Epithelial cell of esophagus (primary cell): ENCODE measurements around the gene CHIT1.

ENCODE experiments used
- DNase-seq: peaks from one replicate; pipeline ENCODE4 v3.0.0; 2010; ENCODE audit warnings: low read depth
- H3K4me3 ChIP-seq: 2 replicates; pipeline ENCODE4 v1.5.1; 2011; ENCODE audit warnings: mild to moderate bottlenecking, low read length, control low read depth
- CTCF ChIP-seq: IDR thresholded peaks from 2 replicates; pipeline ENCODE4 v1.5.1; 2011; ENCODE audit warnings: low read depth, mild to moderate bottlenecking, low read length, control low read depth, inconsistent platforms; ENCODE audit not compliant: insufficient read depth; ENCODE audit errors: missing control alignments

Gene CHIT1

DNA sequence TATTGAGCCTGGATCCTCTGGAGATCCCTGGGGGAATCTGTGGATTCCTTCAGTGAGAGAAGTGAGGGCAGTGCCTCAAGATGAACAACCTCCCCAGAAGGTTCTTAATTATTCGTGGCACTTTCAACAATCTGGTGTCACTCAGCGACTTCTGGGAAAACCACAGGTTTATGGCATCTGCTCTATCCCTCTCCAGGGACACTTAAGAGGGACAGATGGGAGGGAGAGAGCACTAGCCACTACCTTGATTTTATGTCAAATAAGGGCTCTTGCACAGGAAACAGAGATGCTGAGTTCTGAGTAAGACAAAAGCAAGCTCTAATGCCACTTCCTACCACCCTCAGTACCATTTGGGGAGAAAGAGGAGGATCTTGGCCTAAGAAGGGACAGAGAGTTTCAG, 21.7 kb downstream of the CHIT1 start:
- TF ChIP-seq CTCF, result no peak
- DNase-seq, result no peak

GRCh38 chr1:203206129-203206687, 23.3 kb downstream of the CHIT1 start:
- no peak for DNase-seq
- no peak overlapping the region for H3K4me3 ChIP-seq
- TF ChIP-seq CTCF, result no peak

More for the DNA sequence above, 21.7 kb downstream of the CHIT1 start:
- no peak overlapping the region for H3K4me3 ChIP-seq

GRCh38 chr1:203204756-203205155, 24.7 kb downstream of the CHIT1 start:
- no peak overlapping the region for H3K4me3 ChIP-seq
- no peak for TF ChIP-seq CTCF
- no peak for DNase-seq

DNA sequence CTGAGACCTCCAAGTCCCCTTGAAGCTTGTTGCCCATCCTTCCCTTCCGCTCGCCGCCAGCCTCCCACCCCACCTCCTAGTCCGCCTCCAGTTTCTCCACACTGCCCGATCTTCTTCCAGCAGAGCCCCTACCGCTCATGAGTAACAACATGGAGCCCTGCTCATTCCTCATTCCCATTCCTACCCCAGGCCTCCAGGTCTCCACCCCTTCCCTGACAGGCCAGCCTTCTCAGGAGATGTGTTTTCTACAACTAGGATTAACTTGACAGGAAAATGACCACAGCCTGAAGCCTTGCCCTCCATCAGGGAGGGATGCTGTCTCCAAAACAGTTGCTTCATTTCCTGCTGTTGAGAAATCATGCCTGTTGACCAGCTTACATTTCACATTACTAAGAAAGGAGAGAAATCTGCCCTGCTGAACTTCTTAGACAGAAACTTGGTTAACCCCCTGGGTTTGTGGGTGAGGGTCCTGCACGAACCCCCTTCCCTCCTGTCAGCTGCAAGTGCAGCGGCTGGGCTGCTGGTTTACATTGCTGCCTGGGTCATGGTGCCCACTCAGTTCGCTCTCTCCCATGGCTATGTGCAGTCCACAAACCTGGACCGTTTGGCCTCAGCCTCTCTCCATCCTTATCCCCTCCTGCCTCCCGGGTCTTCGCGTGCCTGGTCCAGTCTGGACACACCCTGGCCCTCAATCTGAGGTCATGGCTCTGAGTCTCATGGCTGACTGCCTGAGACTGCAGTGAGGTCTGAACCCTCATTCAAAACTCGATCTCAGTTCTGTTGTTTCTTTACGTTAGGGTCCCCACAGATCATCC, 26.8 kb downstream of the CHIT1 start:
- no peak overlapping the region for H3K4me3 ChIP-seq
- TF ChIP-seq CTCF, result no peak
- peak; percentile 40 for DNase-seq

DNA sequence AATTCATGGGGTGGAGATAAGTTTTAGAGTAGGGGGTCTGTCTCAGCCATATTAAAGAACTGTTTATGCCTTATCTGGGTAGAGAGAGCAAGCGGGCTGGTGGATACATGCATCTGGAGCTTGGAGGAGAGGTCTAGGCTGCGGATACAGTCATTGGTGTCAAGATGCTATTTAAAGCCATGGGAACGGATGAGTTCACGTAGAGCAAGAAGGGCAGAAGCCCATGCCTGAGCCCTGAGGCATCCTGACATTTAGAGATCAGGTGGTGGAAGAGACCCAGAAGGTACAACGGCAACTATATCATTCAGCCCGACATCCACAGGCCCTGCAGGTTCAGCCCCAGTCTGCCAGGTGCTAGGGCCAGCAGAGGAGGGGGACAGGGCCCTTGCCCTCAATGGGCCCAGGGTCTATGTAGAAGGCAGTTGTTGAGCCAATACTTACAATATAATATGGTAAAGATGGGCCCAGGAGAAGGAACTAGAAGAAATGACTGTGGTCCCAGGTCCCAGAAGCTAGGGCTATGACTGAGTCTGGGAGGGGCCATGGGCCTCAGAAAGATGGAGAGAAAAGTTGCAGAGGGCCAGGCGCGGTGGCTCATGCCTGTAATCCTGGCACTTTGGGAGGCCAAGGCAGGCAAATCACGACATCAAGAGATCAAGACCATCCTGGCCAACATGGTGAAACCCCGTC, 27.8 kb downstream of the CHIT1 start:
- H3K4me3 ChIP-seq, result no peak overlapping the region
- TF ChIP-seq CTCF, result no peak
- no peak for DNase-seq

DNA sequence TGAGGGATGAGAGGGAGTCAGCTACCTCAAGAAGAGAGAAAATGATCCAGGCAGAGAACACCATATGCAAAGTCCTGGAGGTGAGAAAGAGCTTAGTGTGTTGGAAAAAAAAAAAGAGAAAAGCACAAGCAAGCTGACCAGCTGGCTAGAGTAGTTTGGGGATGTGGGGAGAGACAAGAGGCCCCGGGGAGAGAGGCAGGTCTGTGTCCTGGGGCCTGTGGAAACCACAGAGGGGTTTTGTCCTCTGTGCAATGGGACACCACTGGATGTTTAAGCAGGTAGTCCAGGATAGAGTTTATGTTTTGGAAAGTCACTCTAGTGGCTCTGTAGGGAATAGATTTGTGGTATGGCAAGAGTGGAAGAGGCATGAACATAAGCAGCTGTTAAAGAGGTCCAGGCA, 28.6 kb downstream of the CHIT1 start:
- no peak for DNase-seq
- H3K4me3 ChIP-seq, result no peak overlapping the region

More for the DNA sequence above, 28.6 kb downstream of the CHIT1 start:
- TF ChIP-seq CTCF, result no peak
